Amygdala (tissue), 56 donors: ENCODE results near the gene NHLRC1.
A peak's percentile ranks its signal among the peaks of the same experiment; 100 is the strongest.

Source experiments
- DNase-seq, 56 donors: peaks; one replicate each; lab custom pipeline; 2025; lab: John Stamatoyannopoulos, UW

Gene NHLRC1

DNA sequence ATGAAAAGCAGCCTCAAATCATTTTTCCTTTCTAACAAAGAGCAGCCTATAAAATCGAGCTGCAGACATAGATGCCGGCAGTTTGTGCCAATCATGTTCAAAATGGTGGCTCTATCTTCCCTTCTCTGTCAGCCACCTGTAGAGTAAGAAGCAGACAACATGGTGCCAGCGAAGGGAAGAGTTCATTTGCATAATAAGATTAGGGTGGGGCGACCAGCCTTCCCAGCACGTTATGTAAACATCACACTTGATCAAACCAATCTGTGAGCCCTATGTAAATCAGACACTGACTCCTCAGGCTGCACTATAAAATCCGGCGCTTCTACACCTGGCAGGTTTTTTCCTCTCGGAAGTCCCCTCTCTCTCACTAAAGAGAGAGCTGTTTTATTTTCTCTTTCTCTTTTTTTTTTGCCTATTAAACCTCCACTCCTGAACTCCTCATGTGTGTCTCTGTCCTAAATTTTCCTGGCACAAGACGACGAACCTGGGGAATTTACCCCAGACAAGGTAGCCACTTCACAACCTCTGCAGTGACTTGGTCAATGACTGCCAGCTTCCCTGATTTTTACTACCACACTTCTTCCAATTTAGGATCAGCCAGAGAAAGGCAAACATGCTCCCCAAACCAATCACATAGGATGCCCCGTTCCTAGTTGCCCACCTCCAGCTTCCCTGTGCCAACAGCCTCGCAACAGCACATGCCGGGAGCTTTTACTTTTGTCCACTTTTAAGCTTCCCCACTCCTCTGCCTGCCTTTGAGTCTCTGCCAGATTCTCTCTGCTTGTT lies 19.5 kb upstream of the NHLRC1 start:
- no peak for DNase-seq

DNA sequence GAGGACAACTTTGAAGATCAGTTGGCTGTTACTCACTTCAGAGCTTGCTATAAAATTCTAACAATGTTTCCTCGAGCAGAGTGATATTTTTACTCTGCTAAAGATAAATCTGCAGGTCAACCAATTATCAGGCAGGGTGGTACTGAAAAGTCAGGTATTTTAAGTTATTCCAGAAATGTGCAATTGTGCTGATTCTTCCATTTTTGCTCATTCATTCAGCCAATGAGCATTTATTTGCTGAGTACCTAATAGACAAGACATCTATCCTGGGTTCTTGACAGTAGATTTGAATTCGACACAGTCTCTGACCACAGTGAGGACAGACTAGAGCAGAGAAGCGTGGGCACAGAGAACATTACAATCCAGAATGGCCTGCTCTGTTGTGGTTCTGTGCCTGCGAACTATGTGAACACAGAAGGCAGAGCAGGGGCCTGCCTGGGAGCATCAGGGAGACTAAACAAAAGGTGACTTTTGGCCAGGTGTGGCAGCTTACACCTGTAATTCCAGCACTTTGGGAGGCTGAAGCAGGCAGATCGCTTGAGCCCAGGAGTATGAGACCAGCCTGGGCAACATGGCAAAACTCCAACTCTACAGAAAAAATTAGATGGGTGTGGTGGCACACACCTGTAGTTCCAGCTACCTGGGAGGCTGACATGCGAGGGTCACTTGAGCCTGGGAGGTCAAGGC lies 17.6 kb upstream of the NHLRC1 start:
- DNase-seq = no peak

GRCh38 chr6:18138906-18139305 lies 16.4 kb upstream of the NHLRC1 start:
- DNase-seq = no peak

DNA sequence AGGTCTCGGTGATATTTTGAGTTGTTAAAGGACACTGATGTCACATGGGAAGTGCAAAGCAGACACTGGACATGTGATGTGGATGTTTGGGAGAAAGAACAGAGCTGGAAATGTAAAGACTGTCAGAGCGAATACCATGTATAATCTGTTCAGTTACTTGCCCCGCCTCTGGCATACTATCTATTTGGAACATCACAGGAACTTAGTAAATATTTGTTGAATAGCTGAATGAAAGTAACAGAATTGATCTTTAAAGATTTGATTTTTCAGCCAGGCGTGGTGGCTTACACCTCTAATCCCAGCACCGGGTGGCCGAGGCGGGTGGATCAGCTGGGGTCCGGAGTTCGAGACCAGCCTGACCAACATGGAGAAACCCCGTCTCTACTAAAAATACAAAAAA lies 13.8 kb upstream of the NHLRC1 start:
- no peak for DNase-seq

- no peak for DNase-seq
These were observed 12.7 kb upstream of the NHLRC1 start for GRCh38 chr6:18135171-18135570.

GRCh38 chr6:18132346-18132745 lies 9.9 kb upstream of the NHLRC1 start:
- DNase-seq = no peak

- DNase-seq = no peak
These were observed 3.6 kb upstream of the NHLRC1 start for GRCh38 chr6:18126121-18126520.

- no peak for DNase-seq
These were observed 823 bp downstream of the NHLRC1 start for GRCh38 chr6:18121580-18122127.

- DNase-seq = no peak
These were observed 3.2 kb downstream of the NHLRC1 start for GRCh38 chr6:18119236-18119635.

- DNase-seq = no peak
These were observed 4.1 kb downstream of the NHLRC1 start for GRCh38 chr6:18118330-18118729.

- DNase-seq = no peak
These were observed 5.3 kb downstream of the NHLRC1 start for GRCh38 chr6:18117136-18117535.

- DNase-seq = no peak
These were observed 7.1 kb downstream of the NHLRC1 start for GRCh38 chr6:18115356-18115755.

DNA sequence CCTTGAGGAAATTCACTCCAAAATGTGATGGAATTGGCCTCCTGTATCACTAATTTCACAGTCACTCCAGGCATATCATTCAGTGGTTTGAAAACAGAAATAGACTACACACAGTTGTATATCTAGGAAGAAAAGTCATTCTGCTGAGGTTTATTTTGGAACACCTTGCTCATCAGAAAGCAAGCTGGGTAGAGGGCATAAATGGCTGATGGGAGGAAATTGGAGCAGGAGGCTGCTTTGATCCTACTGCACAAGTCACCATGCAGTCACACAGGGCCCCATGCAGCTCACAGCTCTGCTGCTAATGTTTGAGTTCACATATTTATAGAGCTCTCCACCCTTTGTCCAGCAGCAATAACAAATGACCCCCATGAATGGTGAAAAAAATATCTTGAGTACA lies 12.3 kb downstream of the NHLRC1 start:
- DNase-seq = no peak

GRCh38 chr6:18107061-18107460 lies 15.4 kb downstream of the NHLRC1 start:
- DNase-seq = no peak

DNA sequence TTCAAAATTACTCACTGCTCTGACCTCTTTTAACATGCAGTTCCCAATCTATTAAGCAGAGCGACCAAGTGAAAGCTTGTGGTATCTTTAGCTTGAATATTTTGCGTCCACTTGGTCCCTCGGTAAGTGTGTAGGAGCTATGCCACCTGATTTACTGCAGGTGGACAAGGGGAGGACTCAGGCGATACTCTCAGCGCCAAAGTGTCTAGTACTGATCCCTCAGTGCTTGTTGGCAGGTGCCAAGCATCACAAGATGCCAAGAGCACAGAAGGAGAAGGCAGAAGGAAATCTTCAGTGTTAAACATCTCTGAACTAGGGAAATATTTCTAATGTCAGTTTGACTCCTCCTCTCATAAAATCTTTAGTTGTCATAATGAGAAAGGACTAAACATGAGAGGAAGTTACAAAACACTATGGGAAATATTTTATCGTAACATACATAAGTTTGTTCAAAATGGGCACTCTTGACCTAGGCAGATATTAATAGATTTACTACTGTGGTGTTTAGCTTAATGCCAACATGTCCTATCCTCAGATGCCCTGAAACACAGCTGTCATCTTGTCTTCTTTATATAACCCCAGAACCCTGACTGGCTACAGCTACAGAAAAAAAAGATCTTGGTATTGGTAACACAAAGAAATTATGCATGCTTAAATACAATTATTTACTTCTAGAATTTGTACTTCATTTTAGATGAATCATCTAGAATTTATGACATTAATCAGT lies 19.5 kb downstream of the NHLRC1 start:
- DNase-seq = no peak

DNA sequence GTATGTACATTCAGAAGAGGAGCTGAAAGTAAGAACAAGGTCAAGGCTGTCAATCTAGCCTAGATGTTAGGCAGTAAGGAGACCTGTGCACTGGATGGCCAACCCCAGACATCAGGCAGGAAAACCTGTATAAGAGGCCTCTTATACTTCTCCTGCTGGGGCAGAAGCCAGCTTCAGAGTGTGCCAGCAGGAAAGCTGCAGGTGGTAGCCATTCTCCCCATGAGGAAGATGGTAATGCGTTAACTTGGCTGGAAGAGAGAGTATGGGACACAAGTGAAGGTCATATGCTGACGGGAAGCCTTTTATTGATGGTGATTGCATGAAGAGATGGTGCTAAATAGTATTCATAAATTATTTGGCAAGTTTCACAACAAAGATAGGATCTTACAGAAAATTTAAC lies 20.6 kb downstream of the NHLRC1 start:
- DNase-seq = no peak

- no peak for DNase-seq
These were observed 21.2 kb downstream of the NHLRC1 start for GRCh38 chr6:18101271-18101670.

DNA sequence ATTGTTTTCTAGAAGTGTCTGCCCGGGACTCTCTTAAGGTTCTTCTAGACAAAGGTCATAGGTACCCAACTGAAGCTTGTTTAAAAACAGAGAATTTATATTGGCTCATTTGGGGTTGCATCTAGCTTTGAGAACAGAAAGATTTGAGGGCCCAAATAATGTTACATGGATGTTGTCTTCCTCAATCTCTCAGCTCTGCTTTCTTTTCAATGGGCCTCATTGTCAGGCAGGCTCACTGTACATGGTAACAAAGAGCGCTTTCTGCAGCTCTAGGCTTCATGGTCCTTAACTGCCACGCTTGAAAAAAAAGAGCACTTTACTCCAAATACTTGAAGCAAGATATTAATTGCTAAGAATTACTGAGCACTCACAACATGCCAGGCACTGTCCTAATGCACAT lies 22.2 kb downstream of the NHLRC1 start:
- DNase-seq = peak in 34 of 56 donors; percentile 0 to 81 (median 24)

DNA sequence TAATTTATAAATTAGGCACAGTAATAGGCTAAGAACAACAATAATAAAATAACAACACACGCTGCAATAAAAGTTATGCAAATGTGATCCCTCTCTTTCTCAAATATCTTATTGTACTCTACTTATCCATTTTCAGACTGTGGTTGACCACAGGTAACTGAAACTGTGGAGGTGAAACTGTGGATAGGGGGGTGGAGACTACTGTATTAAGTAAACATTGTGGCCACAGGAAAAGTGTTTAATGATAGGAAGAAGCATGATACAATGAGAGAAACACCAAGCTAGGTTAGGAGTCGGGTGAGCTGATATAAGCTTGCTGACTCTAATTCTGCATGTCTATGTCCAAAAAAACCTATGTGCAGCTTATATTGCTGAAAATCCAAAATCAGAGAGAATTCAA lies 23.0 kb downstream of the NHLRC1 start:
- no peak for DNase-seq

GRCh38 chr6:18096423-18096822 lies 26.1 kb downstream of the NHLRC1 start:
- no peak for DNase-seq

- DNase-seq = no peak
These were observed 31.1 kb downstream of the NHLRC1 start for GRCh38 chr6:18091382-18091781.
